ENCODE measurements around the gene GID8. TPM values are rescaled to one million over a fixed set of nuclear protein-coding genes. Genes with fewer than 3 reads are reported as not detected.

GID8 gene
- total and polyA plus RNA-seq, 2 of the 13 experiments (the other 11 are each of a cell fraction or from before 2014, with no cell fraction given): 39.6 to 59.8 TPM

DNA sequence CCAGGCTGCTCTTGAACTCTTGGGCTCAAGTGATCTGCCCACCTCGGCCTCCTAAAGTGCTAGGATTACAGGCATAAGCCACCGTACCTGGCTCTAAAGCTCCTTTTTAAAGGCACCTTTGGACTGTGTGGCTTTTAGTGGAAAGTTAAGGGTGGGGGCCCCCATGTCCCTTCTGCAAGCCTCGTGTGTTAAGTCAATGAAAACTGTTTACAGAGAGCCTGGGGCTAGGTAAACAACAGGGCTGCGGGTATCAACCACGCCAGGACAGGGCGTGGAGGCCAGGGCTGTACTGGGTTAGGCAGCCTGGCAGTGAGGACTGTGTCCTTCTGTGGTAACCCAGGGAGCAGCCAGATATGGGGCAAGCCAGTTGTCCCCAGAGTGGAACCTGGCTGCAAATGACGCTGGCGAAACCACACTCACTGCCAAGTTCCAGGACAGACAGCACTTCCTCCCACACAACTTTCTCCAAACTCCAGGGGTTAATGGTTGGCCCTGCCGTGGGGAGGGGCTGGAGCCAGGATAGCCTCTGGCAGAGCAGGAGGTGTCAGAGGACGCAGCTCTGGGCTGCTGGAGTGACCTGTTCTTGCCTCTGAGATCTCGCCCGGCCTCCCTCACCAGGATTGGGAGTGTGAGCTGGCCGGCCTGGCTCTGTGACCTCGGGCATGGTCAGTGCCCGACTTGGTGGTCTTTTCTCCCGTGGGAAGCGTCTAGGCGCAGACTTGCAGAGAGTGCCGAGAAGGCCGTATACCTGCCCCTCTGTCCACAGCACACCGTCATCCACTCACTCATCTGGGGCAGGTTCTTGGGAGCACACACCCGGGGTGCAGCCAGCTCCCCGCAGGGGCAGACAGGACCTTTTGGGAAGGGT, 17.8 kb downstream of the GID8 start (continued):
- TF ChIP-seq, protein P1, sequence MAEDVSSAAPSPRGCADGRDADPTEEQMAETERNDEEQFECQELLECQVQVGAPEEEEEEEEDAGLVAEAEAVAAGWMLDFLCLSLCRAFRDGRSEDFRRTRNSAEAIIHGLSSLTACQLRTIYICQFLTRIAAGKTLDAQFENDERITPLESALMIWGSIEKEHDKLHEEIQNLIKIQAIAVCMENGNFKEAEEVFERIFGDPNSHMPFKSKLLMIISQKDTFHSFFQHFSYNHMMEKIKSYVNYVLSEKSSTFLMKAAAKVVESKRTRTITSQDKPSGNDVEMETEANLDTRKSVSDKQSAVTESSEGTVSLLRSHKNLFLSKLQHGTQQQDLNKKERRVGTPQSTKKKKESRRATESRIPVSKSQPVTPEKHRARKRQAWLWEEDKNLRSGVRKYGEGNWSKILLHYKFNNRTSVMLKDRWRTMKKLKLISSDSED (CRISPR knock-in tag; IDR thresholded peaks at IDR 0.05): no peak
- TF ChIP-seq, protein P2, sequence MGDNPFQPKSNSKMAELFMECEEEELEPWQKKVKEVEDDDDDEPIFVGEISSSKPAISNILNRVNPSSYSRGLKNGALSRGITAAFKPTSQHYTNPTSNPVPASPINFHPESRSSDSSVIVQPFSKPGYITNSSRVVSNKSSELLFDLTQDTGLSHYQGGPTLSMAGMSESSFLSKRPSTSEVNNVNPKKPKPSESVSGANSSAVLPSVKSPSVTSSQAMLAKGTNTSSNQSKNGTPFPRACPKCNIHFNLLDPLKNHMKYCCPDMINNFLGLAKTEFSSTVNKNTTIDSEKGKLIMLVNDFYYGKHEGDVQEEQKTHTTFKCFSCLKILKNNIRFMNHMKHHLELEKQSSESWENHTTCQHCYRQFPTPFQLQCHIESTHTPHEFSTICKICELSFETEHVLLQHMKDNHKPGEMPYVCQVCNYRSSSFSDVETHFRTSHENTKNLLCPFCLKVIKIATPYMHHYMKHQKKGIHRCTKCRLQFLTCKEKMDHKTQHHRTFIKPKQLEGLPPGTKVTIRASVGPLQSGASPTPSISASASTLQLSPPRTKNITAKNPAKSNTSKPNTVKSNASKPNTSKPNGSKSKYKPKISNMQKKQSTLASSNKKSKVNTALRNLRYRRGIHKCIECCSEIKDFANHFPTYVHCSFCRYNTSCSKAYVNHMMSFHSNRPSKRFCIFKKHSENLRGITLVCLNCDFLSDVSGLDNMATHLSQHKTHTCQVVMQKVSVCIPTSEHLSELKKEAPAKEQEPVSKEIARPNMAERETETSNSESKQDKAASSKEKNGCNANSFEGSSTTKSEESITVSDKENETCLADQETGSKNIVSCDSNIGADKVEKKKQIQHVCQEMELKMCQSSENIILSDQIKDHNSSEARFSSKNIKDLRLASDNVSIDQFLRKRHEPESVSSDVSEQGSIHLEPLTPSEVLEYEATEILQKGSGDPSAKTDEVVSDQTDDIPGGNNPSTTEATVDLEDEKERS (CRISPR knock-in tag; IDR thresholded peaks at IDR 0.05): peak; percentile 44; the same call in 1 of the 2 replicates
- TF ChIP-seq, protein P3, sequence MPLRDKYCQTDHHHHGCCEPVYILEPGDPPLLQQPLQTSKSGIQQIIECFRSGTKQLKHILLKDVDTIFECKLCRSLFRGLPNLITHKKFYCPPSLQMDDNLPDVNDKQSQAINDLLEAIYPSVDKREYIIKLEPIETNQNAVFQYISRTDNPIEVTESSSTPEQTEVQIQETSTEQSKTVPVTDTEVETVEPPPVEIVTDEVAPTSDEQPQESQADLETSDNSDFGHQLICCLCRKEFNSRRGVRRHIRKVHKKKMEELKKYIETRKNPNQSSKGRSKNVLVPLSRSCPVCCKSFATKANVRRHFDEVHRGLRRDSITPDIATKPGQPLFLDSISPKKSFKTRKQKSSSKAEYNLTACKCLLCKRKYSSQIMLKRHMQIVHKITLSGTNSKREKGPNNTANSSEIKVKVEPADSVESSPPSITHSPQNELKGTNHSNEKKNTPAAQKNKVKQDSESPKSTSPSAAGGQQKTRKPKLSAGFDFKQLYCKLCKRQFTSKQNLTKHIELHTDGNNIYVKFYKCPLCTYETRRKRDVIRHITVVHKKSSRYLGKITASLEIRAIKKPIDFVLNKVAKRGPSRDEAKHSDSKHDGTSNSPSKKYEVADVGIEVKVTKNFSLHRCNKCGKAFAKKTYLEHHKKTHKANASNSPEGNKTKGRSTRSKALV (CRISPR knock-in tag; IDR thresholded peaks at IDR 0.05): peak; percentile 93; the same call in 1 of the 2 replicates
- TF ChIP-seq ZNF205 (CRISPR knock-in tag; IDR thresholded peaks at IDR 0.05) (peak; percentile 96), ZNF766 (CRISPR knock-in tag; IDR thresholded peaks at IDR 0.05; ENCODE audit: borderline replicate concordance) (no peak), RAD51 (IDR thresholded peaks at IDR 0.05; ENCODE audit: borderline replicate concordance) (no peak), FOXJ3 (CRISPR knock-in tag; IDR thresholded peaks at IDR 0.05; ENCODE audit: borderline replicate concordance) (peak; percentile 99), GATAD2A (CRISPR knock-in tag; IDR thresholded peaks at IDR 0.05) (peak; percentile 100), NFYC (CRISPR knock-in tag; IDR thresholded peaks at IDR 0.05) (peak; percentile 55), ZNF614 (CRISPR knock-in tag; IDR thresholded peaks at IDR 0.05; ENCODE audit: borderline replicate concordance) (peak; percentile 98), SP140L (CRISPR knock-in tag; IDR thresholded peaks at IDR 0.05; ENCODE audit: borderline replicate concordance) (peak; percentile 84; the same call in 1 of the 2 replicates), MEIS2 (CRISPR knock-in tag; IDR thresholded peaks at IDR 0.05) (peak; percentile 95), ZNF468 (CRISPR knock-in tag; IDR thresholded peaks at IDR 0.05) (no peak), ZFP62 (CRISPR knock-in tag; IDR thresholded peaks at IDR 0.05) (no peak), SP1 (IDR thresholded peaks at IDR 0.05) (no peak), SP1 (CRISPR knock-in tag; IDR thresholded peaks at IDR 0.05) (peak; percentile 58)
- TF ChIP-seq, protein P4, sequence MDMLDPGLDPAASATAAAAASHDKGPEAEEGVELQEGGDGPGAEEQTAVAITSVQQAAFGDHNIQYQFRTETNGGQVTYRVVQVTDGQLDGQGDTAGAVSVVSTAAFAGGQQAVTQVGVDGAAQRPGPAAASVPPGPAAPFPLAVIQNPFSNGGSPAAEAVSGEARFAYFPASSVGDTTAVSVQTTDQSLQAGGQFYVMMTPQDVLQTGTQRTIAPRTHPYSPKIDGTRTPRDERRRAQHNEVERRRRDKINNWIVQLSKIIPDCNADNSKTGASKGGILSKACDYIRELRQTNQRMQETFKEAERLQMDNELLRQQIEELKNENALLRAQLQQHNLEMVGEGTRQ (IDR thresholded peaks at IDR 0.05; ENCODE audit: low read depth, low read length): no peak
- TF ChIP-seq, protein P4 (CRISPR knock-in tag; IDR thresholded peaks at IDR 0.05; ENCODE audit: borderline replicate concordance): no peak; the same call in 1 of the 2 replicates
- TF ChIP-seq, protein P5, sequence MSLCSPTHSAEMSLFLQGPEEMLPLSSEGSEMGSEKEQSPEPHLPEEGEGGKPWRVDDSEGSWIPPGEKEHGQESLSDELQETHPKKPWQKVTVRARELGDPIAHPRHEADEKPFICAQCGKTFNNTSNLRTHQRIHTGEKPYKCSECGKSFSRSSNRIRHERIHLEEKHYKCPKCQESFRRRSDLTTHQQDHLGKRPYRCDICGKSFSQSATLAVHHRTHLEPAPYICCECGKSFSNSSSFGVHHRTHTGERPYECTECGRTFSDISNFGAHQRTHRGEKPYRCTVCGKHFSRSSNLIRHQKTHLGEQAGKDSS (CRISPR knock-in tag; IDR thresholded peaks at IDR 0.05; ENCODE audit: borderline replicate concordance, low read depth): peak; percentile 87; the same call in 1 of the 2 replicates
